RWPE2 (cell line): ENCODE data around the gene LAD1.

Source experiments
- ATAC-seq: fragments of 200-7000 bp; cut with Tn5 transposase; 3 replicates; pipeline ENCODE4 v1.9.1; 2021; ENCODE audit warnings: low read depth
- DNase-seq: peaks from one replicate; pipeline ENCODE4 v3.0.0-alpha.2; 2020; ENCODE audit warnings: low spot score
- H3K27ac ChIP-seq: fragments of 450-650 bp; 2 replicates; pipeline ENCODE4 v1.5.1; 2017; ENCODE audit warnings: mild to moderate bottlenecking; ENCODE audit not compliant: poor library complexity, severe bottlenecking
- H3K27me3 ChIP-seq: fragments of 250-450 bp; sonication (Bioruptor Pico); 2 replicates; pipeline ENCODE4 v1.5.1; 2021; ENCODE audit warnings: mild to moderate bottlenecking, moderate library complexity; ENCODE audit not compliant: insufficient read depth, poor library complexity, severe bottlenecking
- H3K36me3 ChIP-seq: fragments of 250-450 bp; sonication (Bioruptor Pico); 2 replicates; pipeline ENCODE4 v1.5.1; 2020; ENCODE audit warnings: low read depth, mild to moderate bottlenecking, moderate library complexity
- H3K4me1 ChIP-seq: fragments of 250-450 bp; sonication (Bioruptor Pico); 2 replicates; pipeline ENCODE4 v1.5.1; 2021; ENCODE audit warnings: mild to moderate bottlenecking, moderate library complexity; ENCODE audit not compliant: insufficient read depth, poor library complexity, severe bottlenecking
- H3K4me3 ChIP-seq: fragments of 250-450 bp; sonication (Bioruptor Pico); 2 replicates; pipeline ENCODE4 v1.5.1; 2021; ENCODE audit warnings: mild to moderate bottlenecking, moderate library complexity; ENCODE audit not compliant: severe bottlenecking
- H3K9me3 ChIP-seq: fragments of 250-450 bp; sonication (Bioruptor Pico); 2 replicates; pipeline ENCODE4 v1.5.1; 2021; ENCODE audit warnings: mild to moderate bottlenecking, moderate library complexity; ENCODE audit not compliant: severe bottlenecking
- TF ChIP-seq, protein P1 (sequence below): fragments of 450-650 bp; IDR thresholded peaks from one replicate; pipeline ENCODE4 v1.5.1; 2017; ENCODE audit warnings: mild to moderate bottlenecking, moderate library complexity; ENCODE audit not compliant: poor library complexity, severe bottlenecking

Gene LAD1

DNA sequence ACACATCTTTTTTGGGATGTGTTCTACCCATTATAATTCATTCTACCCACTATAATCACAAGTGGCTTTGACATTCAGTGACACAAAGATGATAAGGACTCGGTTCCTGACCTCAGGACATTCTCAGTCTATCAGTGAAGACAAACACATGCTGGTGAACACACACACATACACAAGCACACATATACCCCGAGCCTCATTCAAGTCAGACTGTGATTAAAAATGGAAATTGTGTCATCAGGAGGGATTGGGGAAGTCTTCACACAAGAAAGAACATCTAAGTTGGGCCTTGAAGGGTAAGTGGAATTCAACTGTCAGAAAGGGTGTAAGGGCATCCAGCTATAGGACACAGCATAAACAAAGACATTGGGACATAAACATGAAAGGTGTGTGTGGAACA, 2.6 kb upstream of the LAD1 start:
- Histone ChIP-seq H3K9me3 (no peaks in the 10 kb centered on the region), H3K4me1 (peaks cover 2% of the 10 kb centered on the region), H3K4me3 (no peak overlapping the region), H3K27ac (no peak overlapping the region), H3K27me3 (no peaks in the 10 kb centered on the region), H3K36me3 (0 out of 2 replicates have a peak, but pooled peaks cover 6% of the 10 kb centered on the region)
- DNase-seq (no peak), ATAC-seq (no peak)
- TF ChIP-seq, protein P1, sequence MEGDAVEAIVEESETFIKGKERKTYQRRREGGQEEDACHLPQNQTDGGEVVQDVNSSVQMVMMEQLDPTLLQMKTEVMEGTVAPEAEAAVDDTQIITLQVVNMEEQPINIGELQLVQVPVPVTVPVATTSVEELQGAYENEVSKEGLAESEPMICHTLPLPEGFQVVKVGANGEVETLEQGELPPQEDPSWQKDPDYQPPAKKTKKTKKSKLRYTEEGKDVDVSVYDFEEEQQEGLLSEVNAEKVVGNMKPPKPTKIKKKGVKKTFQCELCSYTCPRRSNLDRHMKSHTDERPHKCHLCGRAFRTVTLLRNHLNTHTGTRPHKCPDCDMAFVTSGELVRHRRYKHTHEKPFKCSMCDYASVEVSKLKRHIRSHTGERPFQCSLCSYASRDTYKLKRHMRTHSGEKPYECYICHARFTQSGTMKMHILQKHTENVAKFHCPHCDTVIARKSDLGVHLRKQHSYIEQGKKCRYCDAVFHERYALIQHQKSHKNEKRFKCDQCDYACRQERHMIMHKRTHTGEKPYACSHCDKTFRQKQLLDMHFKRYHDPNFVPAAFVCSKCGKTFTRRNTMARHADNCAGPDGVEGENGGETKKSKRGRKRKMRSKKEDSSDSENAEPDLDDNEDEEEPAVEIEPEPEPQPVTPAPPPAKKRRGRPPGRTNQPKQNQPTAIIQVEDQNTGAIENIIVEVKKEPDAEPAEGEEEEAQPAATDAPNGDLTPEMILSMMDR: no peak

DNA sequence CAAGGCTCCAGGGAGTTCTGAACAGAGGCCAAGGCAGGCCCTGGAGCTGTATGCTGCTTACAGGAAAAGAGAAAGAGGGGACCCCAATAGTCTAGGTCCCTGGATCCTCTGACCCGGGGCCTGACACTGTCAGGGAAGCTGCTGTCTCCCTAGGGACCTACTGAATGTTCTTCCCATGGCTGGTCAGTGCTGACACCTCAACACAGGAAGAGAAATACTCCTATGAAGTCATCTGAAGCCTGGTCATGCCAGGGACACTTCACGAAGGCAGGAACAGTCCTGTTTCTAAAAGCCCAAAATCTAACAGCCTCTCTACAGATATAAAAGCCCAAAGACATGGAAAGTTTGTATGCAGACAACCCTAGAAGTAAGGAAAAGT, 1.7 kb upstream of the LAD1 start:
- Histone ChIP-seq H3K36me3 (peaks cover 6% of the 10 kb centered on the region; the same call in 1 of the 2 replicates), H3K9me3 (no peaks in the 10 kb centered on the region), H3K4me3 (no peak overlapping the region), H3K27ac (no peak overlapping the region), H3K4me1 (peaks cover 11% of the 10 kb centered on the region), H3K27me3 (no peaks in the 10 kb centered on the region)
- TF ChIP-seq, protein P1: no peak
- DNase-seq (no peak), ATAC-seq (no peak)

DNA sequence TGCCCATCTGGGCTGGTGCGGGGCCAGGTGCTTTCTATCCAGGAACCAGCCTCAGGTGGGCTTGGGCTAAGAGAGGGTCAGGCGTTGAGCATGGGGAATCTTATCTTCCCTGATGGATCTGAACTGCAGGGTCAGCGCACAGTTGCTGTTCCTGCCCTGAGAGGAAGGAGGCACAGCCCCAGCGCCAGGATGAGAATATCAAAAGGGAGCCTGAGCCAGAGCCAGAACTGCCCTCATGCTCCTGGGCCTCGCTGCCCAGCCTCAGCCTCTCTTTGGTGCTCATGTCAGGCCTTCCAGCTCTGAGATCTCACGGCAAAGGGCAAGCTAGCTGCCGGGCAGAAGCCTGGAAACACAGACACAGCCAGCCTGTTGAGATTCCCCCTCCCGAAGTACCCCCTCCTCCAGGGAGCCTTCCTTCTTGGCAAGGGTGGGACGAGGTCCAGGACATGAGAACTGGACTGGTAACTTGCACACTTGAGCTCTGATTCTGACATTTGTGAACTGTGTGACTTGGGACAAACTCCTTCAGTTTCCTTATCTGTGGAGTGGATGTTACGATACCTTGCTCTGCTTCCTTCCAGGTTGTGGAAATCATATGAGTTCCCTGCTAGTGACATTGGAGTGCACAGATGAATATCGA, 1.2 kb upstream of the LAD1 start:
- DNase-seq (no peak), ATAC-seq (no peak)
- peaks cover 11% of the 10 kb centered on the region for H3K36me3 ChIP-seq
- H3K9me3 ChIP-seq: no peaks in the 10 kb centered on the region
- H3K4me3 ChIP-seq: peak overlapping the region; percentile 72
- TF ChIP-seq, protein P1: no peak
- H3K27me3 ChIP-seq: no peaks in the 10 kb centered on the region
- H3K27ac ChIP-seq: peak overlapping the region; percentile 93
- H3K4me1 ChIP-seq: peaks cover 16% of the 10 kb centered on the region

DNA sequence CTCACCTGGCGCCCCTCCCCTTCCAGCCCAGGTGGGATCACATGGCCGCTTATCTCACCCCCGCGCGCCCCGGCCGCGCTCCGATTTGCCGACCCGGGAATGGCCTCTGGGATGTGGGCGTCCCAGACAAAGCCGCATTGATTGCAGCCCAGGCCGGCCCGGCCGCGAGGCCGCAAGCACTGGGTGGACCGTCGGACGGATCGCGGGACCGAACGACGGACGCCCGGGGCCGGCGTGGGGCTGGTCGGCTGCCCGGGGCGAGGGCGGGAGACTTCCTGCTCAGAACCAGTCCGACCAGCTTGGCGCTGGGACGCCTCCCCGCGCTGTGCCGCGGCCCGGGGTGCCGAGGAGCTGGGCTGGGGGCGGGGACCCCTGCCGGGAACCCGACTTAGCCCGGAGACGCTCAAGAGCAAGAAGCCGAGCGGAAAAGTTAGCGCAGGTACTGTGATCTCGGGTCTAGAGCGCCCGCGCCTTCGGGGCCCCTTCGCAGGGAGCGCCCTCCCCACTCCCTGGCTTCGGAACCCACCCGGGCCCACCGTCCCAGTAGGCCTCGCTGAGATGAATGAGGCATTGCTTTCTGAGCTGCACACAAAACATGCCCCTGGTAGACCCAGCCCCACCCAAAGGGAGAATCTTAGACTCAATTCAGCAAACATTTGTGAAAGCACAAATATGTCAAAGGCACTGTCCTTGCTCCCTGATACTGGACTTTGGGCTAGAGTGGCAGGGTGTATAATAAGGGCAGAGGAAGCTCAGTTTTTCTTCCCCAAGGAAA, 415 bp upstream of the LAD1 start:
- Histone ChIP-seq H3K27me3 (no peaks in the 10 kb centered on the region), H3K27ac (peak overlapping the region; percentile 93), H3K9me3 (no peaks in the 10 kb centered on the region), H3K4me3 (peak overlapping the region; percentile 72), H3K36me3 (peaks cover 19% of the 10 kb centered on the region), H3K4me1 (peaks cover 22% of the 10 kb centered on the region)
- TF ChIP-seq, protein P1: no peak
- DNase-seq: no peak
- ATAC-seq: peak; percentile 46

DNA sequence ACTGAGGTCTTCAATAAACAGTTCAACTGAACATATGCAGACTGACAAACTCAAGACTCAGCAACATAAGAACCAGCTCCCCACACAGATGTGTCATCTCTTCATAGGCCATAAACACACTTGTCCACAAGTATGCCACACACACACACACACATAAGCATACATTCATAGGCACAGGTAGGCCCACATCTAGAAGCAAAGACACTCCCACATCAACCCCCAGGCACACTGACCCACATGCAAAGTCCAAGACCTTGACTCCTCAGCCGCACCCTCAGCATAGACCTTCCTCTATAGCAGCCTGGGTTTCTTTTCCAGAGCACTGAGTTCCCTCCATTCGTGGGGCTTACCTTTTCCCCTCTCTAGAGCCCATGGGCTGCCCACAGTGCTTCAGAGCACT, 1.4 kb downstream of the LAD1 start:
- Histone ChIP-seq H3K36me3 (peaks cover 21% of the 10 kb centered on the region), H3K4me3 (peak overlapping the region; percentile 72), H3K9me3 (no peaks in the 10 kb centered on the region), H3K27ac (peak overlapping the region; percentile 93), H3K27me3 (no peaks in the 10 kb centered on the region), H3K4me1 (peaks cover 22% of the 10 kb centered on the region)
- no peak for DNase-seq
- peak; percentile 43 for ATAC-seq
- TF ChIP-seq, protein P1: no peak
